HCT116 (cell line): ENCODE measurements around the gene EFCAB8. TPM values are rescaled to one million over a fixed set of nuclear protein-coding genes. Genes with fewer than 3 reads are reported as not detected.

Source experiments
- ATAC-seq: fragments of 200-7000 bp; cut with Tn5 transposase; 2 replicates; pipeline ENCODE4 v1.9.1; 2020; ENCODE audit warnings: mild to moderate bottlenecking, moderate library complexity
- BruUV-seq: library from RNA; stranded (reverse); fragments of 400-500 nt; replicated peaks from 2 replicates; lab custom pipeline; 2021; lab: Mats Ljungman, UMichigan
- CTCF ChIA-PET: fragments of 300-600 bp; sonication (Branson Sonifier 250); formaldehyde crosslinking; loops from one replicate; lab custom pipeline; 2021; ENCODE audit warnings: antibody characterized with exemption; lab: Charles Lee
- POLR2A ChIA-PET: fragments of 300-600, 350-600 bp; sonication (Branson Sonifier 250); formaldehyde crosslinking; loops from one replicate; lab custom pipeline; 2021; ENCODE audit warnings: antibody characterized with exemption; lab: Charles Lee
- RAD21 ChIA-PET, 2 experiments: fragments of 300-600 bp; sonication (Branson Sonifier 250); formaldehyde crosslinking; loops; one replicate each; lab custom pipeline; 2023; ENCODE audit warnings: low total read pairs in 2 of 2; ENCODE audit not compliant: uncharacterized antibody in 2 of 2, unreplicated experiment in 2 of 2, low non-redundant PET in 1 of 2; lab: Charles Lee
- DNase-seq: peaks from one replicate; pipeline ENCODE4 v3.0.0-alpha.2; 2010; ENCODE audit warnings: low read depth, low spot score
- H2AFZ ChIP-seq: fragments of 200-600 bp; shearing (Covaris generic), sonication (generic); 2 replicates; pipeline ENCODE4 v1.6.1; 2017; ENCODE audit warnings: low read depth, mixed run types, mixed read lengths, antibody characterized with exemption, low read length; ENCODE audit not compliant: poor library complexity, severe bottlenecking
- H3K27ac ChIP-seq: 2 replicates; pipeline ENCODE4 v1.5.1; 2012; ENCODE audit warnings: low read depth, low read length
- H3K27me3 ChIP-seq: fragments of 200-600 bp; sonication (generic); 2 replicates; pipeline ENCODE4 v1.6.1; 2016; ENCODE audit warnings: mixed run types, low read length, mixed read lengths; ENCODE audit not compliant: insufficient read depth
- H3K36me3 ChIP-seq, 2 experiments: fragments of 200-500 bp in 1 of 2; fragments of 200-600 bp in 1 of 2; sonication (Bioruptor generic) in 1 of 2; sonication (generic) in 1 of 2; 2 replicates each; pipeline versions ENCODE4 v1.5.1 to v1.6.1; 2014 to 2016; ENCODE audit warnings: low read length in 2 of 2, inconsistent platforms in 1 of 2, mixed read lengths in 1 of 2, mixed run types in 1 of 2; ENCODE audit not compliant: insufficient read depth in 2 of 2, control insufficient read depth in 1 of 2
- H3K4me1 ChIP-seq, 2 experiments: fragments of 200-600 bp in 1 of 2; sonication (generic) in 1 of 2; 2 replicates each; pipeline versions ENCODE4 v1.5.1 to v1.6.1; 2012 to 2017; ENCODE audit warnings: low read length in 2 of 2, inconsistent platforms in 1 of 2, mild to moderate bottlenecking in 1 of 2, mixed read lengths in 1 of 2, mixed run types in 1 of 2, moderate library complexity in 1 of 2; ENCODE audit not compliant: insufficient read depth in 2 of 2, control insufficient read depth in 1 of 2
- H3K4me2 ChIP-seq: fragments of 200-600 bp; sonication (generic); 2 replicates; pipeline ENCODE4 v1.6.1; 2017; ENCODE audit warnings: mixed run types, low read length, mixed read lengths
- H3K4me3 ChIP-seq, 2 experiments: fragments of 200-600 bp in 1 of 2; sonication (generic) in 1 of 2; replicated peaks in 1 of 2; 2 replicates each; pipeline ENCODE4 v1.5.1; 2011 to 2016; ENCODE audit warnings: low read length in 2 of 2, control low read depth in 1 of 2, low read depth in 1 of 2, mild to moderate bottlenecking in 1 of 2, mixed read lengths in 1 of 2, mixed run types in 1 of 2
- H3K79me2 ChIP-seq: fragments of 200-600 bp; sonication (generic); 2 replicates; pipeline ENCODE4 v1.6.1; 2017; ENCODE audit warnings: mild to moderate bottlenecking, mixed run types, low read length, moderate library complexity, mixed read lengths; ENCODE audit not compliant: insufficient read depth
- H3K9ac ChIP-seq: fragments of 200-600 bp; sonication (generic); 2 replicates; pipeline ENCODE4 v1.6.1; 2016; ENCODE audit warnings: low read length, mixed read lengths
- H3K9me2 ChIP-seq: fragments of 200-600 bp; sonication (generic), shearing (Covaris generic); 2 replicates; pipeline ENCODE4 v1.6.1; 2017; ENCODE audit warnings: mixed run types, mild to moderate bottlenecking, moderate library complexity; ENCODE audit not compliant: insufficient read depth
- H3K9me3 ChIP-seq, 2 experiments: fragments of 200-500 bp in 1 of 2; fragments of 200-600 bp in 1 of 2; sonication (Bioruptor generic) in 1 of 2; sonication (generic) in 1 of 2; 2 replicates each; pipeline ENCODE4 v1.6.1; 2014 to 2017; ENCODE audit warnings: low read length in 2 of 2, mixed read lengths in 2 of 2, inconsistent platforms in 1 of 2, low read depth in 1 of 2, mild to moderate bottlenecking in 1 of 2, mixed run types in 1 of 2, moderate library complexity in 1 of 2; ENCODE audit not compliant: control insufficient read depth in 1 of 2, insufficient read depth in 1 of 2
- H4K20me1 ChIP-seq: fragments of 200-600 bp; sonication (generic), shearing (Covaris generic); 2 replicates; pipeline ENCODE4 v1.6.1; 2017; ENCODE audit warnings: mixed run types, mild to moderate bottlenecking, moderate library complexity; ENCODE audit not compliant: insufficient read depth
- ATF3 ChIP-seq: IDR thresholded peaks from 2 replicates; pipeline ENCODE4 v1.6.1; 2012
- CTCF ChIP-seq, 3 experiments: fragments of 200-600 bp in 1 of 3; sonication (generic) in 1 of 3; IDR thresholded peaks in 2 of 3; conservative IDR thresholded peaks in 1 of 3; 2 replicates each; pipeline ENCODE4 v1.5.1; 2012 to 2017; ENCODE audit warnings: low read depth in 2 of 3, low read length in 2 of 3, antibody characterized with exemption in 1 of 3, borderline replicate concordance in 1 of 3, control low read depth in 1 of 3, mild to moderate bottlenecking in 1 of 3, mixed read lengths in 1 of 3, mixed run types in 1 of 3, moderate library complexity in 1 of 3; ENCODE audit not compliant: insufficient read depth in 1 of 3
- EGR1 ChIP-seq: IDR thresholded peaks from 2 replicates; pipeline ENCODE4 v1.6.1; 2012; ENCODE audit warnings: low read depth
- ELF1 ChIP-seq: IDR thresholded peaks from 2 replicates; pipeline ENCODE4 v1.6.1; 2012; ENCODE audit warnings: low read depth, borderline replicate concordance
- EZH2 ChIP-seq: fragments of 200-600 bp; sonication (generic); IDR thresholded peaks from 2 replicates; pipeline ENCODE4 v1.6.1; 2017; ENCODE audit warnings: antibody characterized with exemption, mixed run types
- EZH2phosphoT487 ChIP-seq: fragments of 200-600 bp; IDR thresholded peaks from 2 replicates; pipeline ENCODE4 v1.6.1; 2018; ENCODE audit warnings: antibody characterized with exemption, borderline replicate concordance
- FOSL1 ChIP-seq: IDR thresholded peaks from 2 replicates; pipeline ENCODE4 v1.6.1; 2012; ENCODE audit warnings: low read depth
- JUND ChIP-seq: IDR thresholded peaks from 2 replicates; pipeline ENCODE4 v1.6.1; 2012
- POLR2AphosphoS5 ChIP-seq: IDR thresholded peaks from 2 replicates; pipeline ENCODE4 v1.6.1; 2011; ENCODE audit warnings: mild to moderate bottlenecking, low read depth, low read length, moderate library complexity
- RAD21 ChIP-seq: IDR thresholded peaks from 2 replicates; pipeline ENCODE4 v1.6.1; 2012; ENCODE audit warnings: low read depth, mild to moderate bottlenecking
- SIN3A ChIP-seq: IDR thresholded peaks from 2 replicates; pipeline ENCODE4 v1.6.1; 2012; ENCODE audit warnings: low read depth
- SP1 ChIP-seq: IDR thresholded peaks from 2 replicates; pipeline ENCODE4 v1.6.1; 2012; ENCODE audit warnings: low read depth
- SRF ChIP-seq: IDR thresholded peaks from 2 replicates; pipeline ENCODE4 v1.6.1; 2012; ENCODE audit warnings: low read depth
- TCF7L2 ChIP-seq: IDR thresholded peaks from 2 replicates; pipeline ENCODE4 v1.7.0; 2011; ENCODE audit warnings: borderline replicate concordance, inconsistent platforms; ENCODE audit not compliant: insufficient read depth, insufficient read length; ENCODE audit errors: extremely low read depth
- YY1 ChIP-seq: IDR thresholded peaks from 2 replicates; pipeline ENCODE4 v1.6.1; 2011; ENCODE audit warnings: low read length, low read depth, moderate library complexity, mild to moderate bottlenecking; ENCODE audit not compliant: insufficient replicate concordance; ENCODE audit errors: extremely low read depth
- ZBTB33 ChIP-seq: IDR thresholded peaks from 2 replicates; pipeline ENCODE4 v1.6.1; 2011; ENCODE audit warnings: mild to moderate bottlenecking, low read length, moderate library complexity; ENCODE audit not compliant: insufficient replicate concordance; ENCODE audit errors: extremely low read depth
- ZFX ChIP-seq: fragments of 450-650 bp; IDR thresholded peaks from 2 replicates; pipeline ENCODE4 v1.6.1; 2017
- intact Hi-C: fragments of 100-400 bp; cut with micrococcal nuclease; formaldehyde crosslinking; loops from 2 replicates; pipeline ENCODE4 v1.10.0; 2022
- total RNA-seq: library from RNA; stranded (reverse); gene quantifications from one replicate; pipeline ENCODE4 v1.2.1, GENCODE V29; 2021; ENCODE audit not compliant: unreplicated experiment

The EFCAB8 gene
- total RNA-seq, 1 experiment from 2014 or later: 0.42 TPM

GRCh38 chr20:32959351-32960221, 100.9 kb downstream of the EFCAB8 start:
- no peak for DNase-seq
- ChIA-PET RAD21 (no interaction called here), POLR2A (no interaction called here), CTCF (no interaction called here)
- no TSS peak for BruUV-seq
- Histone ChIP-seq H3K9me3 (peaks cover 6 to 20% of the 10 kb centered on the region in 2 experiments; a peak in 3 of 4 replicates), H3K27ac (no peak overlapping the region), H2AFZ (no peak overlapping the region), H3K79me2 (no peaks in the 10 kb centered on the region), H4K20me1 (no peaks in the 10 kb centered on the region), H3K4me2 (no peak overlapping the region), H3K4me1 (no peaks in the 10 kb centered on the region), H3K9me2 (no peaks in the 10 kb centered on the region), H3K27me3 (no peaks in the 10 kb centered on the region), H3K4me3 (no peak overlapping the region), H3K9ac (no peak overlapping the region), H3K36me3 (no peaks in the 10 kb centered on the region)
- ATAC-seq: no peak
- TF ChIP-seq SIN3A (no peak), SRF (no peak), ATF3 (no peak), CTCF (IDR thresholded peaks at IDR 0.05 in 2 of 3, conservative IDR thresholded peaks at IDR 0.05 in 1 of 3; ENCODE audit: borderline replicate concordance in 1 of 3, insufficient read depth in 1 of 3, low read depth in 2 of 3, low read length in 2 of 3) (no peak), TCF7L2 (no peak), FOSL1 (no peak), ZBTB33 (no peak), POLR2AphosphoS5 (no peak), ZFX (no peak), EGR1 (no peak), ELF1 (no peak), RAD21 (no peak), JUND (no peak), EZH2phosphoT487 (no peak), SP1 (no peak), YY1 (no peak), EZH2 (no peak)
- intact Hi-C loops: no loop called here
